ENCODE measurements around the gene EIF1B. TPM values are rescaled to one million over a fixed set of nuclear protein-coding genes. Genes with fewer than 3 reads are reported as not detected.
A peak's percentile ranks its signal among the peaks of the same experiment; 100 is the strongest.

EIF1B gene
- total RNA-seq, 2 experiments from 2014 or later, result 112 to 120 TPM

- Mint-ChIP-seq H3K27me3 (no peaks in the 10 kb centered on the region), H3K4me3 (no peak overlapping the region), H3K4me1 (ENCODE audit: low read depth) (no peaks in the 10 kb centered on the region), H3K9me3 (no peaks in the 10 kb centered on the region), H3K36me3 (ENCODE audit: low read depth) (peaks cover 57% of the 10 kb centered on the region), H3K27ac (no peak overlapping the region)
- H3K4me1 ChIP-seq (ENCODE audit: insufficient read depth, low read length), result no peaks in the 10 kb centered on the region
- no peak overlapping the region for H3K27ac ChIP-seq (ENCODE audit: low read depth in 1 of 2, low read length in 2 of 2)
- H3K9me3 ChIP-seq (ENCODE audit: control insufficient read depth in 1 of 2, insufficient read depth in 1 of 2, low read length in 2 of 2), result no peaks in the 10 kb centered on the region
- no peaks in the 10 kb centered on the region for H3K27me3 ChIP-seq (ENCODE audit: control insufficient read depth in 1 of 2, insufficient read depth in 2 of 2, low read length in 2 of 2)
- peak in 3 of 14 experiments; percentile 5 to 70 (median 56) for DNase-seq
- TF ChIP-seq CTCF (IDR thresholded peaks at IDR 0.05), result no peak
- H3K4me3 ChIP-seq (ENCODE audit: low read length), result no peak overlapping the region
- POLR2A ChIA-PET, result no interaction called here
- H3K36me3 ChIP-seq (ENCODE audit: insufficient read depth, low read length), result no peaks in the 10 kb centered on the region
- intact Hi-C loops (cut with DNase I, micrococcal nuclease), result no loop called here
- no peak for ATAC-seq (ENCODE audit: poor library complexity)
- CTCF ChIA-PET, result interaction anchor here (0.5 kb wide), 1 partner anchor 19 kb away, joined by 3 read pairs; no protein-coding TSS in a partner anchor
Measured at GRCh38 chr3:40299721-40300335, 9.7 kb upstream of the EIF1B start.

GRCh38 chr3:40302784-40303183 is 6.7 kb upstream of the EIF1B start:
- Mint-ChIP-seq H3K27ac (no peak overlapping the region), H3K4me1 (ENCODE audit: low read depth) (no peaks in the 10 kb centered on the region), H3K27me3 (no peaks in the 10 kb centered on the region), H3K36me3 (ENCODE audit: low read depth) (peaks cover 39% of the 10 kb centered on the region), H3K4me3 (no peak overlapping the region), H3K9me3 (no peaks in the 10 kb centered on the region)
- Histone ChIP-seq H3K9me3 (ENCODE audit: control insufficient read depth in 1 of 2, insufficient read depth in 1 of 2, low read length in 2 of 2) (no peaks in the 10 kb centered on the region), H3K36me3 (ENCODE audit: insufficient read depth, low read length) (no peaks in the 10 kb centered on the region), H3K4me3 (ENCODE audit: low read length) (no peak overlapping the region), H3K27me3 (ENCODE audit: control insufficient read depth in 1 of 2, insufficient read depth in 2 of 2, low read length in 2 of 2) (no peaks in the 10 kb centered on the region), H3K27ac (ENCODE audit: low read depth in 1 of 2, low read length in 2 of 2) (no peak overlapping the region), H3K4me1 (ENCODE audit: insufficient read depth, low read length) (no peaks in the 10 kb centered on the region)
- POLR2A ChIA-PET, result no interaction called here
- no peak for ATAC-seq (ENCODE audit: poor library complexity)
- DNase-seq, result no peak
- CTCF ChIA-PET, result no interaction called here
- no peak for TF ChIP-seq CTCF (IDR thresholded peaks at IDR 0.05)
- intact Hi-C loops (cut with DNase I, micrococcal nuclease), result no loop called here

GRCh38 chr3:40304352-40304751 is 5.2 kb upstream of the EIF1B start:
- H3K4me3 ChIP-seq (ENCODE audit: low read length), result no peak overlapping the region
- ChIA-PET CTCF (interaction anchor here (0.9 to 1.1 kb wide), 2 partner anchors 13 to 148 kb away, joined by 3 read pairs; no protein-coding TSS in a partner anchor), POLR2A (interaction anchor here (1.4 kb wide), 1 partner anchor 10 kb away, joined by 3 read pairs; no protein-coding TSS in a partner anchor)
- Mint-ChIP-seq H3K4me1 (ENCODE audit: low read depth) (peaks cover 10% of the 10 kb centered on the region), H3K9me3 (no peaks in the 10 kb centered on the region), H3K36me3 (ENCODE audit: low read depth) (peaks cover 29% of the 10 kb centered on the region), H3K27ac (no peak overlapping the region), H3K27me3 (no peaks in the 10 kb centered on the region), H3K4me3 (no peak overlapping the region)
- peaks cover 8% of the 10 kb centered on the region for H3K4me1 ChIP-seq (ENCODE audit: insufficient read depth, low read length)
- TF ChIP-seq CTCF (IDR thresholded peaks at IDR 0.05), result no peak
- intact Hi-C loops (cut with DNase I, micrococcal nuclease), result no loop called here
- H3K9me3 ChIP-seq (ENCODE audit: control insufficient read depth in 1 of 2, insufficient read depth in 1 of 2, low read length in 2 of 2), result no peaks in the 10 kb centered on the region
- no peaks in the 10 kb centered on the region for H3K27me3 ChIP-seq (ENCODE audit: control insufficient read depth in 1 of 2, insufficient read depth in 2 of 2, low read length in 2 of 2)
- no peak for ATAC-seq (ENCODE audit: poor library complexity)
- no peak for DNase-seq
- no peaks in the 10 kb centered on the region for H3K36me3 ChIP-seq (ENCODE audit: insufficient read depth, low read length)
- no peak overlapping the region for H3K27ac ChIP-seq (ENCODE audit: low read depth in 1 of 2, low read length in 2 of 2)
